ENCODE results near the gene LTBP1.

Gene LTBP1

GRCh38 chr2:33313039-33313438 is 366.3 kb downstream of the LTBP1 start:
- DNase-seq (ENCODE audit: low spot score): no peak

- no peak for DNase-seq (ENCODE audit: low spot score)
Observed at GRCh38 chr2:33314541-33314940, 367.8 kb downstream of the LTBP1 start.

- no peak for DNase-seq (ENCODE audit: low spot score)
Observed at GRCh38 chr2:33316328-33316727, 369.6 kb downstream of the LTBP1 start.

- DNase-seq (ENCODE audit: low spot score): no peak
Observed at GRCh38 chr2:33317369-33318007, 370.7 kb downstream of the LTBP1 start.

- DNase-seq (ENCODE audit: low spot score): no peak
Observed at GRCh38 chr2:33318456-33318855, 371.7 kb downstream of the LTBP1 start.

GRCh38 chr2:33320573-33320972 is 373.8 kb downstream of the LTBP1 start:
- DNase-seq (ENCODE audit: low spot score): no peak

GRCh38 chr2:33321236-33321771 is 374.6 kb downstream of the LTBP1 start:
- peak; percentile 30 for DNase-seq (ENCODE audit: low spot score)

GRCh38 chr2:33321876-33322483 is 375.2 kb downstream of the LTBP1 start:
- DNase-seq (ENCODE audit: low spot score): peak; percentile 11

- DNase-seq (ENCODE audit: low spot score): no peak
Observed at GRCh38 chr2:33322612-33323011, 375.9 kb downstream of the LTBP1 start.

- no peak for DNase-seq (ENCODE audit: low spot score)
Observed at GRCh38 chr2:33323957-33324356, 377.2 kb downstream of the LTBP1 start.

GRCh38 chr2:33326100-33326499 is 379.3 kb downstream of the LTBP1 start:
- no peak for DNase-seq (ENCODE audit: low spot score)

- no peak for DNase-seq (ENCODE audit: low spot score)
Observed at GRCh38 chr2:33333433-33333832, 386.7 kb downstream of the LTBP1 start.

- DNase-seq (ENCODE audit: low spot score): no peak
Observed at GRCh38 chr2:33334083-33334482, 387.3 kb downstream of the LTBP1 start.

- DNase-seq (ENCODE audit: low spot score): no peak
Observed at GRCh38 chr2:33335516-33335915, 388.8 kb downstream of the LTBP1 start.

- DNase-seq (ENCODE audit: low spot score): no peak
Observed at GRCh38 chr2:33336036-33336625, 389.4 kb downstream of the LTBP1 start.

- no peak for DNase-seq (ENCODE audit: low spot score)
Observed at GRCh38 chr2:33337385-33337960, 390.7 kb downstream of the LTBP1 start.

- no peak for DNase-seq (ENCODE audit: low spot score)
Observed at GRCh38 chr2:33337981-33338380, 391.2 kb downstream of the LTBP1 start.

GRCh38 chr2:33339269-33339668 is 392.5 kb downstream of the LTBP1 start:
- no peak for DNase-seq (ENCODE audit: low spot score)

- DNase-seq (ENCODE audit: low spot score): peak; percentile 1
Observed at GRCh38 chr2:33340280-33340679, 393.5 kb downstream of the LTBP1 start.

GRCh38 chr2:33342171-33342570 is 395.4 kb downstream of the LTBP1 start:
- no peak for DNase-seq (ENCODE audit: low spot score)

GRCh38 chr2:33342705-33343104 is 396.0 kb downstream of the LTBP1 start:
- DNase-seq (ENCODE audit: low spot score): no peak

GRCh38 chr2:33343387-33343895 is 396.7 kb downstream of the LTBP1 start:
- no peak for DNase-seq (ENCODE audit: low spot score)

- no peak for DNase-seq (ENCODE audit: low spot score)
Observed at GRCh38 chr2:33344230-33344629, 397.5 kb downstream of the LTBP1 start.

All from hepatic stellate cell (primary cell).